HG03097 (cell line): ENCODE results near the gene NAALADL2.

Experiments used
- ATAC-seq: cut with Tn5 transposase; IDR thresholded peaks from one replicate; pipeline ENCODE4 v1.9.1; 2021; ENCODE audit not compliant: unreplicated experiment, low FRiP score

NAALADL2 gene

GRCh38 chr3:175193815-175194518 is 334.8 kb downstream of the NAALADL2 start:
- no peak for ATAC-seq

- ATAC-seq: no peak
Measured at GRCh38 chr3:175198991-175199783, 340.1 kb downstream of the NAALADL2 start.

GRCh38 chr3:175199961-175200360 is 340.8 kb downstream of the NAALADL2 start:
- ATAC-seq: no peak

- no peak for ATAC-seq
Measured at GRCh38 chr3:175200391-175201095, 341.4 kb downstream of the NAALADL2 start.

GRCh38 chr3:175207361-175207760 is 348.2 kb downstream of the NAALADL2 start:
- ATAC-seq: no peak

- ATAC-seq: no peak
Measured at GRCh38 chr3:175208326-175208725, 349.2 kb downstream of the NAALADL2 start.

GRCh38 chr3:175211466-175211865 is 352.3 kb downstream of the NAALADL2 start:
- no peak for ATAC-seq

- no peak for ATAC-seq
Measured at GRCh38 chr3:175212896-175213295, 353.8 kb downstream of the NAALADL2 start.

- no peak for ATAC-seq
Measured at GRCh38 chr3:175214216-175214615, 355.1 kb downstream of the NAALADL2 start.

- ATAC-seq: no peak
Measured at GRCh38 chr3:175215833-175216232, 356.7 kb downstream of the NAALADL2 start.

GRCh38 chr3:175222356-175222755 is 363.2 kb downstream of the NAALADL2 start:
- ATAC-seq: no peak

- no peak for ATAC-seq
Measured at GRCh38 chr3:175224051-175224450, 364.9 kb downstream of the NAALADL2 start.

- no peak for ATAC-seq
Measured at GRCh38 chr3:175226444-175226843, 367.3 kb downstream of the NAALADL2 start.

- ATAC-seq: no peak
Measured at GRCh38 chr3:175227126-175227525, 368.0 kb downstream of the NAALADL2 start.

GRCh38 chr3:175233957-175234940 is 375.1 kb downstream of the NAALADL2 start:
- ATAC-seq: no peak

- ATAC-seq: no peak
Measured at GRCh38 chr3:175238801-175239200, 379.7 kb downstream of the NAALADL2 start.

- no peak for ATAC-seq
Measured at GRCh38 chr3:175240921-175241320, 381.8 kb downstream of the NAALADL2 start.

GRCh38 chr3:175242243-175242642 is 383.1 kb downstream of the NAALADL2 start:
- ATAC-seq: no peak

- no peak for ATAC-seq
Measured at GRCh38 chr3:175246234-175246633, 387.1 kb downstream of the NAALADL2 start.

- no peak for ATAC-seq
Measured at GRCh38 chr3:175246766-175247165, 387.6 kb downstream of the NAALADL2 start.
